ENCODE results near the gene SSNA1.

The SSNA1 gene

DNA sequence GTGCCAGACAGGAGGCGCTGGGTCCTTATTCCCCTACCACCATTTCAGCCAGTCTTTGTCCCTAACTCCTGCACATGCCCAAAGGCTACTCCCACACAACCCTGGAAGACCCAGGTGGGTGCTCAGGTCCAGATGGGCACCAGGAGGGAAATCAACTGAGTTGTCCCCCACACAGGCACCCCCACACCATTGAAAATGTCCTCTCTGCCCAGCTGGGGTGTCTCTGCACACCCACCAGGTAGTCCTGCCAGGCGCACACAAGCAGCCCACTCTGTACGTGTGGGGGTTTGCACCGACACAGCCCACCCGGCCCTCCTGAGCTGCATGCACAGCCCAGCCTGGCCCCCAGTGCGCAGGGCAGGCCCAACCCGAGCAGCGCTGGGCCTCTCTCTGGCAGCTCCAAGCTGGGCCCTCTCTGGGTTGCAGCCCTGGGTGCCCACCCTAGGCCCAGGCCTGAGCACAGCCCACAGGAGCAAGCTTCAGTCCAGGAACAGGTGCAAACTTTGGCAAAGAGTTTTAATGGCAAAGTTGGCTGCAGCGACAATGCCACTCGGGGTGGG lies 31.4 kb downstream of the SSNA1 start:
- no peak for DNase-seq (ENCODE audit: low read depth in 3 of 3)

DNA sequence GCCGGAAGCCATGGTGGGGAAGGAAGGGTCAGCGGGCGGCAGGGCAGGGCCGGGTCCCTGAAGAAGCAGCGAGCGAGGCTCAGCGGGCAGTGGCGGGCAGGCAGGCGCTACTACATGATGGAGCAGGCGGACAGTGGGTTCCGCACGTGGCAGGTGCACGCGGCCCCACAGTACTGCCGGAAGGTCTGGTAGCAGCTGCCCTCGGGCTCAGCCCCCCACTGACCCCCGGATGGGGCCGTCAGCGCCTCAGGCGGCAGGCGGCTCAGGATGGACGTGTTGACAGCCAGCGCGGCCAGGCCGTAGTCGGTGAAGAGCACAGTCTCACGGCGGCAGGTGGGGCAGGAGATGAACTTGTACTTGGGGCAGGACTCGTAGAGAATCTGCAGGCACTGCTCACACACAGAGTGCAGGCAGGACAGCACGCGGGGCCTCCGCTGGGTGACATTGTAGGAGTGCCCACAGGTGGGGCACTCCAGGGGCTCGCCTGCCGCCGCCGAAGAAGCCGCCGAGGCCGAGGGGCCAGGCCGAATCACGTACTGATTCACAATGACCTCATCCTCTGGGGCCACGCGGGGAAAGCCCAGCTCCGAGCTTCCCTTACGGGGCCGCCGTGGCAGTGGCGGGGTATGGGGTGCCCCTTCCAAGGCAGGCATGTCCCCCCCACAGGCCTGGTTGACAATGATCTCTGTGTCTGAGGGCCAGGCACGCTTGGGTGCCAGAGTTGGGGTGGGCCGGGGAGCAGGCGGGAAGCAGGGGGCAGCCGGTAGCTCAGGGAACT lies 32.0 kb downstream of the SSNA1 start:
- no peak for DNase-seq (ENCODE audit: low read depth in 3 of 3)

DNA sequence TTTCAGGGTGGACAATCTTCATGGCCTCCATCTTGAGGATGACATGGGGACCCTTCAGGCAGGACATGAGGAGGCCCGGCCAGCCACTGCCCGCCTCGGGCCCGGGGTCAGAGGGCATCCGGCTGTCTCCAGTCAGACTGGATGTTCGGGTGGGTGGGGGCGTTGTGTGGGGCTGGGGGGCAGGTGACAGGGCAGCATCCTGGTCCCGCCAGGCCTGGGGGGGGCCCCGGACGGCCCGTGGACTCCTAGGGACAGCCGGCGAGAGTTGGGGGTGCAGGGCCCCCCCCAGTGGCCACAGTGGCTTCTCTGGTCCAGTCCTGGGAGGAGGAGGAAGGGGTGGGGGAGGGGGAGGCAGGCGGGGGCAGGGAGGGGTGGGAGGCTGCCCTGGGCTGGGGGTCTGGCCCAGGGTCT lies 32.6 kb downstream of the SSNA1 start:
- no peak for DNase-seq (ENCODE audit: low read depth in 3 of 3)

DNA sequence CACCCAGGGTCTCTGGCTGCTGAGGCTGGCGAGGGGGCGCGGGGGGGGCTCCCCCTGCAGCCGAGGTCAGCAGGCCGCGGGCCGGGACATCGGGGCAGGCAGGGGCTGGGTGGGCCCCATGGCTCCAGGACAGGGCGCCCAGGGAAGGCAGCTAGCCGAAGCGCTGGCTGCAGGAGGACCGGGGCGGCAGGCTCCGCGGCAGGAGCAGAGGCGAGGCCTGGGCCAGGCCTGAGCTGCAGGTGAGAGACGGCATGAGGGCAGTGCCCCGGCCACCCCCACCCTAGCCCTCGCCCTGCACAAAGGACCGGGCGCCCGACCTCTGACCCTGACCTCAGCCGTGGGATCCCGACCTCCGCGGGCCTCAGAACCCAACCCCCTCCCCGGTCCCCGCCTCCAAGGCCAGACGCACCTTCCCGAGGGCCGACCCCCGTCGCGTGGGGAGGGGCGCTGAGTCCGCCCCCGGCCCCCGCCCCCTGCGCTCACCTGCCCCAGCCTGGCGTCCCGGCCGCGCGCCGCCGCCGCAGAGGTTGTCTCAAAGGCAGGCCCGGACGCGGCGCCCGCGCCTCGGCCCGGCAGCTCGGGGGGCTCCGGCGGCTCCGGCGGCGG lies 33.1 kb downstream of the SSNA1 start:
- DNase-seq (ENCODE audit: low read depth in 3 of 3): no peak

DNA sequence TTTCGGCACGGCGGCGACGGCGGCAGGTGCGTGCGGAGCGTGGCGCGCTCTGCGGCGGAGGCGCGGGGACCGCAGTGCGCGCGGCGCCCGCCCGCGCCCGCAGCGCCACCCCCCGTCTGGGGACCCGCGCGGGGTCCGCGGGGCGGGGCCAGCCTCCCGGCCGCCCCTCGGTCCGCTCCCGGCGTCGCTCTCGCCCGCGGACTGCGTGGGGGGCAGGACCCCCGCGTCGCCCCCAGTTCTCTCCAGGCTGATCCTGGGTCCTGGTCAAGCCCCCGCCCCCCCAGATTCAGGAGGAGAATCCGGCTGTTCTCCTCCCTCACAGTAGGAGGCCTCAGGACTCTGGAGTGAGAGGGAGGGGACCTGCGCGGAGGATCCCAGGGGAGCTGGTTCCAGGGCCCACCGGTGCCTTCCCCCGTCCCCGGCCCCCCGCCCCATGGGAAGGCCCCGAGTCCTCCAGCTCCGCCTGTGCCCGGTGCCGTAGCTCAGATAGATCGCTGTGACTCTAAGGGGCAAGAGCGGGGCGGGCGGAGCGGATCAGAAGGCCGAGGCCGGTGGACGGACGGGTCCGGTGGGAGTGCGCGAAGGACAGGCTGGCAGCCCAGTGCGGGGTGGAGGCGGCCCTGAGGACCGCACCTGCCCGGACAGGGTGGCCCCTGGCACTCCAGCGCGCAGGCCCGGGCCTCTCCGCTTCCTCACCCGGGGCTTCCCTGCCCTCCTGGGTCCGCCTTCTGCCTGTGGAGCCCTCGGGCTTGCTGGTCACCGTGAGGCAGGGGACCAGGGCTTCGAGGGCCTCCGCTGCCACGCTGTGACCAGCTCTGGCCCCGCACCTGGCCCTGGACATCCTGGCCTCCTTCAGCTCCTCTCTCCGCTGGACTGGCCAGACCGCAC lies 34.0 kb downstream of the SSNA1 start, which contains the start of gene RNF208:
TSS of gene RNF208 (minus strand) at position 51 of the 888 bp plus-strand sequence. CDS start 1,028 bp downstream, outside the sequence.
- no peak for DNase-seq (ENCODE audit: low read depth in 3 of 3)

DNA sequence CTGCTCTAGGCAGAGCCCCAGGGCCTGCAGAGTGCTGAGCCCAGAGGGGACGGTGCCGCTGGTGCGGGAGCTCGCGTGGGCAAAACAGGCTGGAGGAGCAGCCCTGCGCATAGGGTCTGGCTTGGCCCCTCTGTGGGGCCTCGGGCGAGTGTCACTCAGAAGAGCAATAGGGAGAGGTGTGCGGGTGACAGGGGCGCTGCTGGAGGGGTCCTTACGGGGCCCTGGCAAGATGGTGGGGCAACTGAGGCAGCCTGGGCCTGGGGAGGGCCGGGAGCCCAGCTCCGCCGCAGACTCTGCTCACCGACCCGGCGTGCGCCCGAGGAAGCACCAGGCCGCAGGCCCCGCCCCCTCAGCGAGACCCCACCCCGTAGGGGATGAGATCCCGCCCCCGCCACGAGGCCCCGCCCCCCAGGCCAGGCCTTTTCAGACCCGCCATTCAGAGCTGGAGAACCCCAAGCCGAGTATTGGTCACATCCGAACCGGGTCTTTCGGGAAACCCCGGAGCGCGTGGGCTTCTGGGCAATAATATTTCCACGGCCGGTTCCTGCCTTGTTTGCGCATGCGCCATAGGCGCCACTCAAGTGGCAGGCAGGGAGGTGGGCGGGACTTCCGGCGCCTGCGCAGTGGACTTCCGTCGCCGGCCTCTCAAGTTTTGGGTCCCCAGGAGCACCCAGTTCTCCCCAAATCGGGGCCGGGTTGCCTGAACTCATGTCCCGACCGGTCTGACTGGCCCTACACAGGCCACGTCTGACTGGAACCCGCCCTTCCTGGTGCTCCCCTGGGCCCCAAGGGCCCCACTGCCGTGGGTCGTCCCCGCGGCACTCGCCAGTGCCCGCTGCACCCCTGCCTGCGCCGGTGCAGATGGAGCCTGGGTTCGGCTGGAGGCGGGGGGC lies 34.8 kb downstream of the SSNA1 start:
- peak; percentile 98 to 99 (median 98) for DNase-seq (ENCODE audit: low read depth in 3 of 3)

DNA sequence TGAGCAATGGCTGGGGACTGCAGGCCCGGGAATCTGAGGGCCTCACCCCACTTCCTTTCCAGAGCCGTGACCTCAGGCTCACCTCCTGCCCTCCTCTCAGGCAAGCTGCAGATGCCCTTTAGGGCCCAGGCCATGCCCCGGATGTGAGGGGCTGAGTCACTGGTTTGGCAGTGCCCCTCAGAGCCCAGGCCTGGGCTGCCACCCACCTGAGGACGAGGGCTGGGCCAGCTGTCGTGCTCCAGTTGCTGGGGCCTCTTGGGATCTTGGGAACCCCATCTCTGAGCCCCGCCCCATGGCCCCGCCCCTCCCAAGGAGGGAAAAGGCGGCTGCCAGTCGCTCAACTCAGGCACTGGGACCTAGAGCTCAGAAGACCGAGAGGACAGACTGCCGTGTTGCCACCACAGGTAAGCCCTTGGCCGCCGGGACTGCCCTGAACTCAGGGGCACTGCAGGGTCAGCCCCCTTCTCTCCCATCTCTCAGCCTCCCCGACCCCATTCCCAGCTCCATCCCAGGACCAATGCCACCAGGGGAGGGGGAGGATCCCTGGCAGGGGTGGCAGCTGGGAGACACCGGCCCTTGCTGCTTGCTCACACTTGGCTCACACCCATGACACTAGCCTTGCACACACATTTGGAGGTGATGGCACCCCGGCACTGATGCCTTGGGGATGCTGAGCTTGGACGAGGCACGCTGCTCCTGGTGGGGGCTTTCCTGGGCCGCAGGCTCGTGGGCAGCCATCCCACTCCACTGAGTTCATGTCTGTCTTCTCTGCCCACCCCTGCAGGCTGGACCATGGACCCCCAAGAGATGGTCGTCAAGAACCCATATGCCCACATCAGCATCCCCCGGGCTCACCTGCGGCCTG lies 36.6 kb downstream of the SSNA1 start, which contains the start of gene CYSRT1:
TSS of gene CYSRT1 (plus strand) at position 345 of the 865 bp plus-strand sequence. CDS start at position 793, 448 bp downstream.
- no peak for DNase-seq (ENCODE audit: low read depth in 3 of 3)

DNA sequence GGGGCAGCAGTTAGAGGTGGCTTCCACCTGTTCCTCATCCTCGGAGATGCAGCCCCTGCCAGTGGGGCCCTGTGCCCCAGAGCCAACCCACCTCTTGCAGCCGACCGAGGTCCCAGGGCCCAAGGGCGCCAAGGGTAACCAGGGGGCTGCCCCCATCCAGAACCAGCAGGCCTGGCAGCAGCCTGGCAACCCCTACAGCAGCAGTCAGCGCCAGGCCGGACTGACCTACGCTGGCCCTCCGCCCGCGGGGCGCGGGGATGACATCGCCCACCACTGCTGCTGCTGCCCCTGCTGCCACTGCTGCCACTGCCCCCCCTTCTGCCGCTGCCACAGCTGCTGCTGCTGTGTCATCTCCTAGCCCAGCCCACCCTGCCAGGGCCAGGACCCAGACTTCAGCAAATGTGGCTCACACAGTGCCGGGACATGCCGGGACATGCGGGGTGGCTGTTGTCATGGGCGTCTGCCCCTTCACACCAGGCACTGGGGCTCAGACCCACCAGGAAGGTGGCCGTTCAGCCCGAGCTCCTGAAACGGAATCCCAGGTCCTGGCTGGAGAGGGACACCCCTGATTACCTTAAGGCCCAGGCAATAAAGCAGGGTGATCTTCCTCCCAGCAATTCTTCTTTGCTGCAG lies 37.3 kb downstream of the SSNA1 start:
- DNase-seq (ENCODE audit: low read depth in 3 of 3): no peak

DNA sequence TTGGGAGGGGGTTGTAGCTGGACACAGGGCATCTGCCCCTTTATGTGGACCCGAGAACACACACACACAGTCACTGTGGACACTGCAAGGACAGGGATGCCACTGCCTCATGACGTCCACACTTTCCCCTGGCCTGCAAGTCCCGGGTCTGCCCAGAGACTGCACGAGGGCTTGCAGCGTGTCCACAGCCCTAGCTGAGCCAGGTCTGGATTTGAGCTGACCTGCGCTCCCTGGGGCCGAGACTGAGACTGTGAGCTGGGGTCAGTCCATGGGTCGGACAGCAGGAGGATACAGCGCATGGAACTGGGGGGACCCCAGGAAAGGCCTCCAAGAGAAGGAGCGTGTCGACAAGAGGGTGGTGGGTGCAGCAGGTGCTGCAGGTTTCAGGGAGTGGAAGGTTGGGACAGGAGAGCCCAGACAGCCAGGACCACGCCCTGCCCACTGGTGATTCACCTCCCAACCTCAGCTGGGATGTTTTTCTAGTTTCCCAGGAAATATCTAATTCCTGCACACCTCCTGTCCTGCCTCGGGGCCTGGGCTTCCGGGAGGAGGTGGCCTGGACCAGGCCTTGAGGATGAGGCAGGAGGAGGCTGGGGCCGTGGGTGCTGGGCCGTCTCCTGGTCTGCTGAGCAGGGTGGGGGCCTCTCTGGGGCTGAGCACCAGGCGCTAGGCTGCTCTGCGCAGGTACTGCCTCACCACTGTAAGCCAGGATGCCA lies 38.0 kb downstream of the SSNA1 start:
- DNase-seq (ENCODE audit: low read depth in 3 of 3): no peak

DNA sequence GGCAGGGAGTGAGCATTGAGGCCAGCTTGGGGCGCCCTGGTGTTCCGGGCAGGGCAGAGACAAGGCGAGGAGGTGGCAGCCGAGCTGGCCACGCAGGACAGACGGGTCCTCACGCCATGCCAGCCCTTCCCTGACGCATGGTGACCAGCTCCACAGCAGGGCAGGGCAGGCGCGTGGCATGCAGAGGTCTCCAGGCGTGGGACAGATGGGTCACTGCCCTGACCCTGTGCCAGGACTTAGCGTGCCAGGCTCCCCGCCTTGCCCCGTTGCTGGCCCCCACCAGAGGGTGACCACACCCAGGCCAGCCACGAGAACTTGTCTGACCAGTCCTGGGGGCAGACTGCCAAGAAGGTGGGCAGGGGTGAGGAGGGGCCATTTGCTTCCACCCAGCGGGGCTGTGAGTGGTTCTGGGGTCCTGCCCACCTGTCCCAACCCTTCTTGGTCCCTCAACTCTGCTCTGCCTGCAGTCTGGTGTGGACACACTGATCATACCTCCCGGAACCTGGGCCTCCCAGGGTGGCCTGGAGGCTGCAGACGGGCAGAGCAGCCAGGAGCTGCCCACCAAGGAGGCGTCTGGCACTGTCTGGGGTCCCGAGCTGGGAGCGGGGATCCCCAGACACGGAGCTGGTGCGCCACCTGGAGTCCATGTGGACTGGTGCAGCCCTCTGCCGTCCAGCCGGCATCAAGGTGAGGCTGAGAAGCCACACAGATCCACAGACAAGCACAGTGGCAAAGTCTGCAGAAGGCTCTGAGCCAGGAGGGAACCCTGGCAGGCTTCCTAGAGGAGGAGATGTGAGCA lies 38.8 kb downstream of the SSNA1 start, which contains the start of gene RNF224:
TSS of gene RNF224 (plus strand) at position 449 of the 799 bp plus-strand sequence. CDS start 834 bp downstream, outside the sequence.
- DNase-seq (ENCODE audit: low read depth in 3 of 3): peak; percentile 65 to 71 (median 67)

DNA sequence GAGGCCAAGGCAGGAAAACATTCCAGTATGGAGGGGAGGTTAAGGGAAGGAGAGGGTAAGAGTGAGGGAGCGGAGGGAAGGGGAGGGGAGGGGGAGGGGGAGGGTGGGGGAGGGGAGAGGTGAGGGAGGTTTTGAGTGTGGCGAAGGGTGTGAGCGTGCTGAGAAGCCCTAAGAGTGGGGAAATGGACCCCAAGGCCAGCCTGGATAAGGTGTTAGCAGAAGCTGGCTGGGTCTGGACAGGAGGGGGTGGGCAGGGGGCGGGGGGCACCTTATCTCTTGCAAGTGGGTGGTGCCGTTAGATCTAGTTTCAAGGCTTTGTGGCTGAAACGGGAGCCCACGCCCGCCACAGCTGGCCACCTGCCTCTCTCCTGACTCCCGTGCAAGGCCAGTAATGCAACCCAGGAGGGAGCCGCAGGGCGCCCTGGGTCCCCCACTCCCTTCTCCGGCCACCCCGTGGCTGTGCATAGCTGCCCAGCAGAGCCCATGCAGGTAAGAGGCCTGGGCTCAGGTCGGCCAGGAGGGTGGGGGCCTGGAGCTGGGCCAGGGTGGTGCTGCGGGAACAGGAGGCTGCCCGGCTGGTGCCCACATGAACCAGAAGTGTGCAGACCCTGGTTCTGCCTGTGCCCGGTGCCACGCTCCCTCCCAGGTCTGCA lies 39.5 kb downstream of the SSNA1 start:
- no peak for DNase-seq (ENCODE audit: low read depth in 3 of 3)

DNA sequence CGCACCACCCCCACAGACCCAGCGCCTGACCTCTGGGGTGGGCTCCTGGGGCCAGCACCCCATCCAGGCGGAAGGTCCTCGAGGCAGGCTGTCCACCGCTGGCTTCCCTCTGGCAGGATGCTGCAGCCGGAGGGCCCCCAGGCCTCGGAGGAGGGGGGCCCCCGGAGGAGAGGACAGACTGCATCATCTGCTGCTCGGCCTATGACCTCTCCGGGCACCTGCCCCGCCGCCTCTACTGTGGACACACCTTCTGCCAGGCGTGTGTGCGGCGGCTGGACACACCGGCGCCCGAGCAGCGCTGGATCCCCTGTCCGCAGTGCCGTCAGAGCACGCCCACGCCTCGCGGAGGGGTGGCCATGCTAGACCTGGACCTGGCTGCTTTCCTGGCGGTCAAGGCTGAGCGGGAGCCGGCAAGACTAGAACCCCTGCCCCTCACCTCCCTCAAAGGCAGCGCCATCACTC lies 40.1 kb downstream of the SSNA1 start:
- DNase-seq (ENCODE audit: low read depth in 3 of 3): no peak

DNA sequence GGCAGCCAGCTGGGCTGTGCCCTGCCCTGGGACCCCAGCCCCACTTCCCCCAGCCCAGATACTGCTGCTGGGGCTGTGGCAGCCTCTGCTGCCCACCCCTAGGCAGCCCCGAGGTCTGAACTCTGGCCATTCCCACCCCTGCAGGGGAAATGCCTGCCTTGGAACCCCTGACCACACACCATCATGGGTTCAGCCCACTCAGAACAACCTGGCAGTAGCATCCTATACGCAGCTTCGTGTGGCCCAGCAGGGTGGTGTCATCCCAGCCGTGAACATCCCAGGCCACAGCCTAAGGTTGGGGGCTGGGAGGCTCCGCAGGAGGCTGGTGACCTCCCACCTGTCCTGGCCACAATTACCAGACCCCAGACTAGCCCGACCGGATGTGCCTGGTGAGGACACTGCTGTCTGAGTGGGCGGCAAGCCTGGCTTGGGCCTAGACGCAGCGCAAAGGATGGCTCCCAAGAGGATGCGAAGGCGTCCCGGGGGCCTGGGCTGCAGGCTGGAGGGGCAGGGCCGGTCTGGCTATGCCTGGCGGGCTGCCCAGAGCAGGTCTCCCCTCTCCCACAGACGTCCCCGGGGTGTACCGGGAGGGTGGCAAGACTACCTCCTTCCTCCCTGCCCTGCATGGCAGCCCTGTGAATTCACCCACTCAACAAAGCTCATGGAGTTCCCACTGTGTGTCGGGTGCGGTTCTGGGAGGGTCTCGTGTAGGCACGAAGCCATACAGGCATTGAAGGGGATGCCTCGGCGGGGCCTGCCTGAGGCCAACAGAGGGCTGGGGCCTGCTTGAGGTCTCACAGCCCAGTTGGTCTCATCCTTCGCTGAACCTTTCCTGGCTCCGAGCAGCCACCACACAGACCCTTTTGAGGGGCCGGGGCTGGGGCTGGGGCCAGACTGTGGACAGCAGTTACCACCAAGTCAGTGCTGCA lies 40.8 kb downstream of the SSNA1 start:
- no peak for DNase-seq (ENCODE audit: low read depth in 3 of 3)

DNA sequence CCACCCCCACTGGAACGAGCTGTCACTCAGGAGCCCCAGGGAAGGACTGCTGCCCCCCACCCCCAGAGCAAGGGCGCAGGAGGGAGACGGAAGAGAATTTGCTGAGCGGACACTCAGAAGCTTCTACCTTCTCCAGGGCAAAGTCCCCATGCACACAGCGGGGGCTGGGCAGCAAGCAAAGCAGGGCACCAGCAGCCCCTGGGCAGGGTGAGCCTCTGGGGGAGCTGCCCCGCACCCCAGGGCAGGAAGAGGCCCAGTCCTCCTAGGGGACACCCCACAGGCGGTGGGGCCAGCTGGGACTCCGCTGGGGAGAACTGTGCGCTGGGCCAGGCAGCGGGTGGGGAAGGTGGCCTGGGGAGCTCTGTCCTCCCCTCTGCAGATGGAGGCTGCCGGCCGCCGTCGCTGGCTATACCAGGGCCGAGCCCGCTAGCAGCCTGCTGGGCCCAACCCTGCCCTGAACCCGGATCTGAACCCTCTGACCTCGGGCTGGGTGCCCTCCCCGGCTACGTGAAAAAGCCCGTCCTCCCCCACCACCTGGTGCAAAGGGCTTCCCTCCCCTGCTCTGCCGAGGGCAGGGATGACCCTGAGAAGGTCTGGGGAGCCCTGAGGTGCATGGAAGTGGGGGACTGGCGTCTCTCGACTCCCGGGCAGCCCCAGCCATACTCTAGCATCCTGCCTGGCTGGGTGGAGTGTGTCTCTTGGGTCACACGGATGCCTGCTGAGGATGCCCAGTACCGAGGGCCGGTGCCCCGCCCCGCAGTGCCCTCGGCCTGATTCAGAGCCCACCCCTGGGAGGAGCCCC lies 41.6 kb downstream of the SSNA1 start:
- DNase-seq (ENCODE audit: low read depth in 3 of 3): no peak
